Neural cell (in vitro differentiated cells): ENCODE results near the gene TSPAN4. TPM values are rescaled to one million over a fixed set of nuclear protein-coding genes. Genes with fewer than 3 reads are reported as not detected.

Experiments used
- H2AFZ ChIP-seq: fragments of 200-600, 300-800 bp; sonication (generic), shearing (Covaris generic); 2 replicates; pipeline ENCODE4 v1.6.0; 2014; ENCODE audit warnings: low read depth, mild to moderate bottlenecking, antibody characterized with exemption, low read length, moderate library complexity
- H3F3A ChIP-seq: fragments of 200-600 bp; shearing (Covaris generic); 2 replicates; pipeline ENCODE4 v1.6.1; 2016; ENCODE audit warnings: mild to moderate bottlenecking, moderate library complexity, mixed read lengths, antibody characterized with exemption, low read length; ENCODE audit not compliant: insufficient read depth, poor library complexity, severe bottlenecking
- H3K27ac ChIP-seq: fragments of 200-600, 300-800 bp; sonication (generic), shearing (Covaris generic); 2 replicates; pipeline ENCODE4 v1.5.1; 2014; ENCODE audit warnings: mild to moderate bottlenecking, low read length, moderate library complexity
- H3K27me3 ChIP-seq: fragments of 300-800, 200-600 bp; sonication (generic), shearing (Covaris generic); 2 replicates; pipeline ENCODE4 v1.6.0; 2014; ENCODE audit warnings: mild to moderate bottlenecking, low read depth, low read length, moderate library complexity; ENCODE audit not compliant: insufficient read depth
- H3K36me3 ChIP-seq: fragments of 300-800, 200-600 bp; sonication (generic), shearing (Covaris generic); 2 replicates; pipeline ENCODE4 v1.5.1; 2014; ENCODE audit warnings: mild to moderate bottlenecking, antibody characterized with exemption, low read length, moderate library complexity; ENCODE audit not compliant: insufficient read depth
- H3K4me2 ChIP-seq: fragments of 300-800, 200-600 bp; sonication (generic), shearing (Covaris generic); 2 replicates; pipeline ENCODE4 v1.6.0; 2014; ENCODE audit warnings: mild to moderate bottlenecking, low read length
- H3K4me3 ChIP-seq: fragments of 300-800, 200-600 bp; sonication (generic), shearing (Covaris generic); 2 replicates; pipeline ENCODE4 v1.5.1; 2014; ENCODE audit warnings: mild to moderate bottlenecking, low read length, moderate library complexity
- H3K79me2 ChIP-seq: fragments of 200-600 bp; shearing (Covaris generic); replicated peaks from 2 replicates; pipeline ENCODE4 v1.6.0; 2014; ENCODE audit warnings: mild to moderate bottlenecking, low read length, moderate library complexity; ENCODE audit not compliant: insufficient read depth
- H3K9ac ChIP-seq: fragments of 300-800, 200-600 bp; sonication (generic), shearing (Covaris generic); 2 replicates; pipeline ENCODE4 v1.6.1; 2016; ENCODE audit warnings: mild to moderate bottlenecking, low read length, mixed read lengths
- H3K9me2 ChIP-seq: fragments of 200-600 bp; shearing (Covaris generic); 2 replicates; pipeline ENCODE4 v1.6.1; 2016; ENCODE audit warnings: mild to moderate bottlenecking, low read length, mixed read lengths; ENCODE audit not compliant: insufficient read depth
- H3K9me3 ChIP-seq: fragments of 200-600, 300-800 bp; sonication (generic), shearing (Covaris generic); 2 replicates; pipeline ENCODE4 v1.6.1; 2016; ENCODE audit warnings: mild to moderate bottlenecking, mixed run types, low read length, moderate library complexity, mixed read lengths
- H4K20me1 ChIP-seq: fragments of 200-600 bp; shearing (Covaris generic); 2 replicates; pipeline ENCODE4 v1.6.1; 2016; ENCODE audit warnings: mild to moderate bottlenecking, mixed run types; ENCODE audit not compliant: insufficient read depth
- EP300 ChIP-seq: fragments of 450-650 bp; conservative IDR thresholded peaks from 2 replicates; pipeline ENCODE4 v1.6.1; 2014; ENCODE audit warnings: antibody characterized with exemption, mild to moderate bottlenecking, moderate library complexity; ENCODE audit not compliant: poor library complexity, severe bottlenecking
- EZH2 ChIP-seq: fragments of 200-600, 300-800 bp; shearing (Covaris generic), sonication (generic); IDR thresholded peaks from 2 replicates; pipeline ENCODE4 v1.6.1; 2014; ENCODE audit warnings: antibody characterized with exemption, low read length, borderline replicate concordance, mild to moderate bottlenecking; ENCODE audit not compliant: insufficient read depth, poor library complexity, severe bottlenecking
- MXI1 ChIP-seq: fragments of 450-650 bp; conservative IDR thresholded peaks from 2 replicates; pipeline ENCODE4 v1.6.1; 2014; ENCODE audit warnings: antibody characterized with exemption, mild to moderate bottlenecking; ENCODE audit not compliant: poor library complexity, severe bottlenecking
- POLR2AphosphoS5 ChIP-seq: IDR thresholded peaks from 2 replicates; pipeline ENCODE4 v1.6.1; 2012
- RAD21 ChIP-seq: fragments of 450-650 bp; conservative IDR thresholded peaks from 2 replicates; pipeline ENCODE4 v1.6.1; 2014; ENCODE audit warnings: antibody characterized with exemption, mild to moderate bottlenecking, moderate library complexity
- SMC3 ChIP-seq: fragments of 450-650 bp; conservative IDR thresholded peaks from 2 replicates; pipeline ENCODE4 v1.6.1; 2014; ENCODE audit warnings: antibody characterized with exemption, mild to moderate bottlenecking, moderate library complexity; ENCODE audit not compliant: poor library complexity
- TAF1 ChIP-seq: IDR thresholded peaks from 2 replicates; pipeline ENCODE4 v1.6.1; 2012; ENCODE audit warnings: low read depth
- polyA plus RNA-seq: library from polyadenylated mRNA; depleted of rRNA; stranded (reverse); fragments of >200 nt; gene quantifications from 2 replicates; pipeline ENCODE4 v1.2.3, GENCODE V29; 2014
- TF ChIP-seq, protein P1 (sequence below): IDR thresholded peaks from 2 replicates; pipeline ENCODE4 v1.6.1; 2012; ENCODE audit warnings: borderline replicate concordance
- TF ChIP-seq, protein P2 (sequence below): fragments of 450-650 bp; IDR thresholded peaks from 2 replicates; pipeline ENCODE4 v1.5.1; 2014; ENCODE audit warnings: antibody characterized with exemption, mild to moderate bottlenecking, moderate library complexity; ENCODE audit not compliant: poor library complexity, severe bottlenecking

The TSPAN4 gene
- polyA plus RNA-seq, 1 donor from 2014 or later: 68.1 TPM

DNA sequence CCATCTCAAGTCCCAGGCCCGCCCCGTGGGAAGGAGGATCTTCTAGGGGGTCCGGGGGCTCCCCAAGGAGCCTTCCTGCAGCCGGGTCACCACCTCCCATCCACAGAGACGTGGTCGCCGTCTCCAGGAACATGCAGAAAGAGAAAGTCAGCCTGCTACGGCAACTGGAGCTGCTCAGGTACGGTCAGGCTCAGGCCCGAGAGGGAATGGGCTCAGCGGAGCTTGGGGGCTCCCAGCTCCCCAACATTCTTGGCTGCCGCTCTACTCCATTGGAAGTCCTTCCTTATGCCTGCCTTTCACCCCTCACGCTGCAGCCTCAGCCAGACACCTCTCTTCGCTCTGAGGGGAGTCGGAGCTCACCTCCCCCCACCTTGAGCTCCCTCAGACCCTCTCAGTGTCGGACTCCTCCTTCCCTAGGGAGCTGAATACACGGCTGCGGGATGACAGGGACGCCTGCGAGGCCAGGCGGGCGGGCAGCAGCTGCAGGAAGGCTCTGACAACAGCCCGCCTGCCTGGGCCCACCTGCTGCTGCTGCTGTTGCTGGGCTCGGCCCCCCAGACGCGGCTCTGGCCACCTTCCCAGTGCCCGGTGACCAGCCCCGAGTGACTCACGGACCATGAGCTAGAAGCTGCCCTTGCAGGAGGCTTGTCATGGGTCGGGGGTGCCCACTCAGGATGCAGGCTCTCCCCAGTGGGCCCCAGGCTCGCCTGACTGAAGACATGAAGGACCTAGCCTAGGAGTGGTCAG lies 11.4 kb upstream of the TSPAN4 start:
- H4K20me1 ChIP-seq: no peaks in the 10 kb centered on the region
- no peak overlapping the region for H3K9ac ChIP-seq
- H3K9me3 ChIP-seq: no peaks in the 10 kb centered on the region
- H3K79me2 ChIP-seq: no peaks in the 10 kb centered on the region
- peak overlapping the region; percentile 69 for H3K4me3 ChIP-seq
- no peaks in the 10 kb centered on the region for H3K9me2 ChIP-seq
- H3K4me2 ChIP-seq: no peak overlapping the region
- peaks cover 38% of the 10 kb centered on the region for H3K27me3 ChIP-seq
- no peaks in the 10 kb centered on the region for H3K36me3 ChIP-seq
- H3K27ac ChIP-seq: no peak overlapping the region
- H3F3A ChIP-seq: no peaks in the 10 kb centered on the region
- no peak overlapping the region for H2AFZ ChIP-seq
- TF ChIP-seq POLR2AphosphoS5 (no peak), TAF1 (no peak), MXI1 (no peak), SMC3 (no peak), EP300 (no peak), RAD21 (no peak), EZH2 (no peak)
- TF ChIP-seq, protein P1, sequence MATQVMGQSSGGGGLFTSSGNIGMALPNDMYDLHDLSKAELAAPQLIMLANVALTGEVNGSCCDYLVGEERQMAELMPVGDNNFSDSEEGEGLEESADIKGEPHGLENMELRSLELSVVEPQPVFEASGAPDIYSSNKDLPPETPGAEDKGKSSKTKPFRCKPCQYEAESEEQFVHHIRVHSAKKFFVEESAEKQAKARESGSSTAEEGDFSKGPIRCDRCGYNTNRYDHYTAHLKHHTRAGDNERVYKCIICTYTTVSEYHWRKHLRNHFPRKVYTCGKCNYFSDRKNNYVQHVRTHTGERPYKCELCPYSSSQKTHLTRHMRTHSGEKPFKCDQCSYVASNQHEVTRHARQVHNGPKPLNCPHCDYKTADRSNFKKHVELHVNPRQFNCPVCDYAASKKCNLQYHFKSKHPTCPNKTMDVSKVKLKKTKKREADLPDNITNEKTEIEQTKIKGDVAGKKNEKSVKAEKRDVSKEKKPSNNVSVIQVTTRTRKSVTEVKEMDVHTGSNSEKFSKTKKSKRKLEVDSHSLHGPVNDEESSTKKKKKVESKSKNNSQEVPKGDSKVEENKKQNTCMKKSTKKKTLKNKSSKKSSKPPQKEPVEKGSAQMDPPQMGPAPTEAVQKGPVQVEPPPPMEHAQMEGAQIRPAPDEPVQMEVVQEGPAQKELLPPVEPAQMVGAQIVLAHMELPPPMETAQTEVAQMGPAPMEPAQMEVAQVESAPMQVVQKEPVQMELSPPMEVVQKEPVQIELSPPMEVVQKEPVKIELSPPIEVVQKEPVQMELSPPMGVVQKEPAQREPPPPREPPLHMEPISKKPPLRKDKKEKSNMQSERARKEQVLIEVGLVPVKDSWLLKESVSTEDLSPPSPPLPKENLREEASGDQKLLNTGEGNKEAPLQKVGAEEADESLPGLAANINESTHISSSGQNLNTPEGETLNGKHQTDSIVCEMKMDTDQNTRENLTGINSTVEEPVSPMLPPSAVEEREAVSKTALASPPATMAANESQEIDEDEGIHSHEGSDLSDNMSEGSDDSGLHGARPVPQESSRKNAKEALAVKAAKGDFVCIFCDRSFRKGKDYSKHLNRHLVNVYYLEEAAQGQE: no peak
- TF ChIP-seq, protein P2, sequence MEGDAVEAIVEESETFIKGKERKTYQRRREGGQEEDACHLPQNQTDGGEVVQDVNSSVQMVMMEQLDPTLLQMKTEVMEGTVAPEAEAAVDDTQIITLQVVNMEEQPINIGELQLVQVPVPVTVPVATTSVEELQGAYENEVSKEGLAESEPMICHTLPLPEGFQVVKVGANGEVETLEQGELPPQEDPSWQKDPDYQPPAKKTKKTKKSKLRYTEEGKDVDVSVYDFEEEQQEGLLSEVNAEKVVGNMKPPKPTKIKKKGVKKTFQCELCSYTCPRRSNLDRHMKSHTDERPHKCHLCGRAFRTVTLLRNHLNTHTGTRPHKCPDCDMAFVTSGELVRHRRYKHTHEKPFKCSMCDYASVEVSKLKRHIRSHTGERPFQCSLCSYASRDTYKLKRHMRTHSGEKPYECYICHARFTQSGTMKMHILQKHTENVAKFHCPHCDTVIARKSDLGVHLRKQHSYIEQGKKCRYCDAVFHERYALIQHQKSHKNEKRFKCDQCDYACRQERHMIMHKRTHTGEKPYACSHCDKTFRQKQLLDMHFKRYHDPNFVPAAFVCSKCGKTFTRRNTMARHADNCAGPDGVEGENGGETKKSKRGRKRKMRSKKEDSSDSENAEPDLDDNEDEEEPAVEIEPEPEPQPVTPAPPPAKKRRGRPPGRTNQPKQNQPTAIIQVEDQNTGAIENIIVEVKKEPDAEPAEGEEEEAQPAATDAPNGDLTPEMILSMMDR: no peak

DNA sequence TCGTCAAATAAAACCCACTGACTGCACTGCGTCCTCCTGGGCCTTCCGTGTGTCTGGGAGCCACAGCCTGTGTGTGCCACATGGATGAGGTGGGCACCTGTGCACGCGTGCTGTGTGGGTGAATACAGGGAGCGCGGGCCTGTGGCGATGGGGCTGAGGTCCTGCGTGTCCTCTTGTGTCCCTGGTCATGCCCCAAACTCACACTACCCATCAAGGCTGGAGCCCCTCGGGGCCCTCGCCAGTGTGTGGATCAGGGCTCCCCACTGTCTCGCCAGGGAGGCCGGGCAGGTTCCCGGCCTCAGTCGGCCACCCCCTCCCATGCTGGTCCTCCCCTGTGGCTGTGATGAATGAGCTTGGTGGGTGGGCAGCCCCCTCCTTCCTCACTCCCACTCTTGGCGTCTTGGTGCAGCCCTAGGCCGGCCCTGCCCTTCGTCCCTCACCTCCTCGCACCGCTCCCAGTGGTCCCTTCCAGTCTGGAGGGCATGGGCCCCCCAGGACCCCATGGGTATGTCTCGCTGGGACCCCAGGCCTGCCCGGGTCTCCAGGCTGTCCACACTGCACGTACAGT lies 10.6 kb upstream of the TSPAN4 start:
- H3K9ac ChIP-seq: peak overlapping the region; percentile 75
- no peaks in the 10 kb centered on the region for H3K9me3 ChIP-seq
- no peaks in the 10 kb centered on the region for H3F3A ChIP-seq
- no peaks in the 10 kb centered on the region for H3K9me2 ChIP-seq
- H3K79me2 ChIP-seq: no peaks in the 10 kb centered on the region
- no peaks in the 10 kb centered on the region for H4K20me1 ChIP-seq
- peak overlapping the region; percentile 34 for H3K27ac ChIP-seq
- H3K4me2 ChIP-seq: peak overlapping the region; percentile 4
- TF ChIP-seq MXI1 (no peak), EZH2 (no peak), TAF1 (no peak), RAD21 (no peak), EP300 (no peak), SMC3 (no peak), POLR2AphosphoS5 (no peak)
- TF ChIP-seq, protein P1: no peak
- TF ChIP-seq, protein P2: no peak
- H2AFZ ChIP-seq: no peak overlapping the region
- H3K27me3 ChIP-seq: peaks cover 31% of the 10 kb centered on the region
- H3K36me3 ChIP-seq: no peaks in the 10 kb centered on the region
- peak overlapping the region; percentile 69 for H3K4me3 ChIP-seq
